KMS-11 (cell line): ENCODE data around the gene RALGAPA2.

Experiments used
- H2AFZ ChIP-seq: fragments of 200-600 bp; sonication (generic); 2 replicates; pipeline ENCODE4 v1.6.1; 2016; ENCODE audit warnings: antibody characterized with exemption, mixed run types, low read depth
- H3K27ac ChIP-seq: fragments of 200-600 bp; sonication (generic); 2 replicates; pipeline ENCODE4 v1.6.1; 2016; ENCODE audit warnings: mild to moderate bottlenecking, mixed run types
- H3K27me3 ChIP-seq: fragments of 200-600 bp; sonication (generic); 2 replicates; pipeline ENCODE4 v1.6.1; 2017; ENCODE audit warnings: mild to moderate bottlenecking, low read depth, mixed run types, moderate library complexity; ENCODE audit not compliant: insufficient read depth
- H3K36me3 ChIP-seq: fragments of 200-600 bp; sonication (generic); 2 replicates; pipeline ENCODE4 v1.6.1; 2017; ENCODE audit warnings: mild to moderate bottlenecking, mixed run types; ENCODE audit not compliant: insufficient read depth
- H3K4me1 ChIP-seq: fragments of 200-600 bp; sonication (generic); 2 replicates; pipeline ENCODE4 v1.6.1; 2016; ENCODE audit warnings: mild to moderate bottlenecking, low read depth, mixed run types; ENCODE audit not compliant: poor library complexity, severe bottlenecking
- H3K4me2 ChIP-seq: fragments of 200-600 bp; sonication (generic); 2 replicates; pipeline ENCODE4 v1.7.0; 2016; ENCODE audit warnings: mild to moderate bottlenecking, mixed run types
- H3K4me3 ChIP-seq: fragments of 200-600 bp; sonication (generic); IDR thresholded peaks from 2 replicates; pipeline ENCODE4 v1.6.1; 2017; ENCODE audit warnings: low read depth, low read length, mixed read lengths; ENCODE audit not compliant: insufficient read depth
- H3K79me2 ChIP-seq: fragments of 200-600 bp; sonication (generic); 2 replicates; pipeline ENCODE4 v1.6.1; 2016; ENCODE audit warnings: low read depth, mixed run types; ENCODE audit not compliant: insufficient read depth
- H3K9ac ChIP-seq: fragments of 200-600 bp; sonication (generic); 2 replicates; pipeline ENCODE4 v1.6.1; 2016; ENCODE audit warnings: mild to moderate bottlenecking, mixed run types
- H4K20me1 ChIP-seq: fragments of 200-600 bp; sonication (generic); 2 replicates; pipeline ENCODE4 v1.6.1; 2016; ENCODE audit warnings: mild to moderate bottlenecking, mixed run types; ENCODE audit not compliant: insufficient read depth
- TF ChIP-seq, protein P1 (sequence below): fragments of 200-600 bp; sonication (generic); conservative IDR thresholded peaks from 2 replicates; pipeline ENCODE4 v1.6.1; 2017; ENCODE audit warnings: low read depth, mild to moderate bottlenecking, antibody characterized with exemption, low read length, moderate library complexity, mixed read lengths

Gene RALGAPA2

DNA sequence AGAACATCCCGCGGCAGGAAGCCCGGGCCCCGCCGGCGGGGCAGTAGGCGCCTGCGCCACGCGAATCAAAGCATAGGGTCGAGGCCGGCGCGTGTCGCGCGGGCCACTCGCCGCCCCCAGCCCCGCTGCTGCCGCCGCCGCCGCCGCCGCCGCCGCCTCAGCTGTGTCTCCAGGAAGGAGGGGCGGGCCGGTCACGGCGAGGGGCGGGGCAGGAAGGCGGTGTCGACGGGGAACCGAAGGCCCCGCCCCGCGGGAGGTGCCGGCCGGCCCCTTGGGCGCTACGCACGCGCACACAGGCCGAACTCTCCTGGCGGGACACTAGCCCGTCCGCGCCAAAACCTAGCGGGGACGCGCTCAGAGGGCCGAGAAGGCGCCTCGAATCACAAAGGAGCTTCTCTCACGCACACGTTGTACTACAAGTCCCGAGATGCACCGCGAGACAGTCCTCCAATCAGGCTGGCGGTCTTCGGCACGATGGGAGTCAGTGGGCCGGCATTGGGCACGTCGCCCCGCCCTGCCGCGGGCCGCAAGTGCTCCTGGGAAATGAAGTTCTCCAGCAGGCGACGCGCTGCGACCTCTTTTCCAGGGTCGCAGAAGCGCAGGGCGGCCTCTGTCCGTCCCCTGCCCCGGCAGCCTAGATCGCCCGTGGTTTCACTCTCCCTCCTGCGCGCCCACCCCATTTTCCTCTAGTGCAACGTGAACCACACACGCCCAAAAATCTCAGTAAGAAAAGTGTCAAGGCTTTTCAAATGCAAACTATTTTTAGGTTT is at the start of gene RALGAPA2:
TSS of gene RALGAPA2 (minus strand) at position 171 of the 770 bp plus-strand sequence. CDS start at position 7, 164 bp downstream.
- Histone ChIP-seq H3K79me2 (no peaks in the 10 kb centered on the region), H2AFZ (peak within 1 kb of the TSS; percentile 97), H3K9ac (peak within 1 kb of the TSS; percentile 61; the same call in 1 of the 2 replicates), H3K36me3 (no peaks in the 10 kb centered on the region), H3K4me2 (peak within 1 kb of the TSS; percentile 54), H3K4me3 (no peak within 1 kb of the TSS), H3K4me1 (peaks cover 8% of the 10 kb centered on the region), H3K27ac (peak within 1 kb of the TSS; percentile 48; the same call in 1 of the 2 replicates), H4K20me1 (no peaks in the 10 kb centered on the region), H3K27me3 (no peaks in the 10 kb centered on the region)
- TF ChIP-seq, protein P1, sequence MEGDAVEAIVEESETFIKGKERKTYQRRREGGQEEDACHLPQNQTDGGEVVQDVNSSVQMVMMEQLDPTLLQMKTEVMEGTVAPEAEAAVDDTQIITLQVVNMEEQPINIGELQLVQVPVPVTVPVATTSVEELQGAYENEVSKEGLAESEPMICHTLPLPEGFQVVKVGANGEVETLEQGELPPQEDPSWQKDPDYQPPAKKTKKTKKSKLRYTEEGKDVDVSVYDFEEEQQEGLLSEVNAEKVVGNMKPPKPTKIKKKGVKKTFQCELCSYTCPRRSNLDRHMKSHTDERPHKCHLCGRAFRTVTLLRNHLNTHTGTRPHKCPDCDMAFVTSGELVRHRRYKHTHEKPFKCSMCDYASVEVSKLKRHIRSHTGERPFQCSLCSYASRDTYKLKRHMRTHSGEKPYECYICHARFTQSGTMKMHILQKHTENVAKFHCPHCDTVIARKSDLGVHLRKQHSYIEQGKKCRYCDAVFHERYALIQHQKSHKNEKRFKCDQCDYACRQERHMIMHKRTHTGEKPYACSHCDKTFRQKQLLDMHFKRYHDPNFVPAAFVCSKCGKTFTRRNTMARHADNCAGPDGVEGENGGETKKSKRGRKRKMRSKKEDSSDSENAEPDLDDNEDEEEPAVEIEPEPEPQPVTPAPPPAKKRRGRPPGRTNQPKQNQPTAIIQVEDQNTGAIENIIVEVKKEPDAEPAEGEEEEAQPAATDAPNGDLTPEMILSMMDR, result no peak

DNA sequence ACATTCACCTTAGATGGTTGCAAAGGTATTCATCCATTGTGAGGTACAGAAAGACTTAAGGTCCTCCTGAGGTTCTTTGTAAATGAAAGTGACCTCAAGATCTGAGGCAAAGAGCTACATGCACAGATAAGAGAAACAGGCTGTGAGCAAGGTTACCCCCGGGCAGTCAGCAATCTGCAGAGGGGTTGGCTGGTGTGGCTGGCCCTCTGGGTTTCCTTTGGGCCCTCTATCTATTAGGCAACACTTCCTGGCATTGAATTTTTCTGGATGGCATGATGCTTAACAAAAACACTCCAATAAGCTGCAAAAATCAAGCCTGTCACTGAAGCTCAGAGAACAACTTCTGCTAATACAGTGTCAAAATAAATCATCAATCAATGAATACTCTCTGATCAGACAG is 48.9 kb upstream of the RALGAPA2 start:
- Histone ChIP-seq H3K79me2 (no peaks in the 10 kb centered on the region), H4K20me1 (no peaks in the 10 kb centered on the region), H3K9ac (no peak overlapping the region), H2AFZ (no peak overlapping the region), H3K4me2 (no peak overlapping the region), H3K4me1 (no peaks in the 10 kb centered on the region), H3K4me3 (no peak overlapping the region), H3K27me3 (no peaks in the 10 kb centered on the region), H3K36me3 (no peaks in the 10 kb centered on the region), H3K27ac (no peak overlapping the region)
- TF ChIP-seq, protein P1, result no peak

DNA sequence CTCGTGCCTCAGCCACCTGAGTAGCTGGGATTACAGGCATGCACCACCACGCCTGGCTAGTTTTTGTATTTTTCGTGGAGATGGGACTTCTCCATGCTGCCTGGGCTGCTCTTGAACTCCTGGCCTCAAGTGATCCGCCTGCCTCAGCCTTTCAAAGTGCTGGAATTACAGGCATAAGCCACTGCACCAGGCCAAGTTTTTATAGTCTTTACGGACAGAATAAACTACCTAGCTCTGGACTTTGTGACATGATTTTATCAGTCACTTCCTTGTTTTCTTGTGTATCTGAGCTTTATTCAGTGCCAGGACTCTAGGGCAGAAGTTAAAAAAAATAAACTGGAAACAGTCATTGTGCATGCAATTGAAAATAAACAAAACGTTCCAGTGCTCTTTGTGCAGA is 46.7 kb upstream of the RALGAPA2 start:
- no peak overlapping the region for H3K9ac ChIP-seq
- no peaks in the 10 kb centered on the region for H3K27me3 ChIP-seq
- no peak overlapping the region for H3K27ac ChIP-seq
- TF ChIP-seq, protein P1, result no peak
- H3K36me3 ChIP-seq, result no peaks in the 10 kb centered on the region
- no peak overlapping the region for H3K4me2 ChIP-seq
- no peak overlapping the region for H3K4me3 ChIP-seq
- no peaks in the 10 kb centered on the region for H4K20me1 ChIP-seq
- H3K79me2 ChIP-seq, result no peaks in the 10 kb centered on the region
- H2AFZ ChIP-seq, result no peak overlapping the region
- H3K4me1 ChIP-seq, result no peaks in the 10 kb centered on the region

DNA sequence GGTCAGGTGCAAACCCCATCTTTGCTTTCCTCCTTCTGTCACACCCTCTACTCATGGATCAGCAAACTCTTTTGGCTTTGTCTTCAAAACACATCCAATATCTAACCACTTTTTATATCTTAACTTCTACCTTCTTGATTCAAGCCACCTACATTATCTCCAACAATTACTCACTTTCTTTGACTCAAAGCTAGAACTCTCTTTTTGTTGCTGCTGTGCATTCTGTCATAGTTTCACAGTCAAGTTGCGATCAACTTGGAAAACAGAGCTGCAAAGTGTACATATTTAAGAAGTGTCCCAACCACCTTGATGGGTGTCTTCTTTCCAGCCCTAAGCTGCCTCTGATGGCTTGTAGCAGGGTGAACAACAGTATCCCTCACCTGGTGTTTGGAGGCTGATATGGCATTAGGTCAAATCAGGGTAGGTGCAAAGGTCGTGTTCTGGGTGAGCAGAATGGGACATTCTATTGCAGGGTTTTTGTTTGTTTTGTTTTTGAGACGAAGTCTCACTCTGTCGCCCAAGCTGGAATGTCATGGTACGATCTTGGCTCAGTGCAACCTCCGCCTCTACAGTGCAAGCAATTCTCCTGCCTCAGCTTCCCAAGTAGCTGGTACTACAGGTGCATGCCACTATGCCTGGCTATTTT is 43.4 kb upstream of the RALGAPA2 start:
- H3K36me3 ChIP-seq, result no peaks in the 10 kb centered on the region
- H3K4me3 ChIP-seq, result no peak overlapping the region
- no peak overlapping the region for H3K9ac ChIP-seq
- TF ChIP-seq, protein P1, result no peak
- H3K79me2 ChIP-seq, result no peaks in the 10 kb centered on the region
- H3K27me3 ChIP-seq, result no peaks in the 10 kb centered on the region
- H4K20me1 ChIP-seq, result no peaks in the 10 kb centered on the region
- no peak overlapping the region for H2AFZ ChIP-seq
- H3K4me1 ChIP-seq, result no peaks in the 10 kb centered on the region
- no peak overlapping the region for H3K27ac ChIP-seq
- no peak overlapping the region for H3K4me2 ChIP-seq
